IMR-90 (cell line): ENCODE measurements around the gene MYO10. TPM values are rescaled to one million over a fixed set of nuclear protein-coding genes. Genes with fewer than 3 reads are reported as not detected.

Experiments
- ATAC-seq: fragments of 200-7000 bp; cut with Tn5 transposase; 2 replicates; pipeline ENCODE4 v1.9.1; 2020; ENCODE audit warnings: low read depth, mild to moderate bottlenecking, moderate library complexity
- BruUV-seq: library from RNA; stranded (reverse); fragments of 400-500 nt; replicated peaks from 2 replicates; lab custom pipeline; 2021; lab: Mats Ljungman, UMichigan
- CTCF ChIA-PET: fragments of 300-600 bp; formaldehyde crosslinking; extraction: SDS; loops from one replicate; lab custom pipeline; 2021; ENCODE audit warnings: antibody characterized with exemption; lab: Yijun Ruan, JAX
- POLR2A ChIA-PET: fragments of 300-600 bp; sonication (Branson Sonifier 250); formaldehyde crosslinking; loops from one replicate; lab custom pipeline; 2022; ENCODE audit warnings: antibody characterized with exemption; ENCODE audit not compliant: unreplicated experiment; lab: Charles Lee
- DNase-seq: peaks from one replicate; pipeline ENCODE4 v3.0.0; 2013
- H2AFZ ChIP-seq: replicated peaks from 2 replicates; pipeline ENCODE3; 2013; ENCODE audit warnings: low read length, mild to moderate bottlenecking; ENCODE audit not compliant: poor library complexity
- H2AK5ac ChIP-seq: 2 replicates; pipeline ENCODE4 v1.6.1; 2013; ENCODE audit warnings: low read depth, low read length, inconsistent platforms
- H2AK9ac ChIP-seq: replicated peaks from 2 replicates; pipeline ENCODE3; 2013; ENCODE audit warnings: mild to moderate bottlenecking, low read depth, low read length, moderate library complexity; ENCODE audit not compliant: poor library complexity
- H2BK120ac ChIP-seq: 2 replicates; pipeline ENCODE4 v1.6.1; 2013; ENCODE audit warnings: low read depth, low read length, inconsistent platforms
- H2BK15ac ChIP-seq: 3 replicates; pipeline ENCODE4 v1.6.1; 2013; ENCODE audit warnings: low read depth, low read length, inconsistent platforms
- H2BK20ac ChIP-seq: 2 replicates; pipeline ENCODE4 v1.6.1; 2013; ENCODE audit warnings: low read depth, mild to moderate bottlenecking, inconsistent platforms, low read length, moderate library complexity
- H2BK5ac ChIP-seq: 2 replicates; pipeline ENCODE4 v1.6.1; 2013; ENCODE audit warnings: mild to moderate bottlenecking, low read depth, low read length, inconsistent platforms; ENCODE audit not compliant: poor library complexity, severe bottlenecking
- H3K14ac ChIP-seq: replicated peaks from 2 replicates; pipeline ENCODE4 v1.6.1; 2013; ENCODE audit warnings: low read depth, low read length, inconsistent platforms
- H3K18ac ChIP-seq: 2 replicates; pipeline ENCODE4 v1.6.1; 2013; ENCODE audit warnings: low read depth, low read length, control low read depth
- H3K23ac ChIP-seq: 2 replicates; pipeline ENCODE4 v1.6.1; 2013; ENCODE audit warnings: low read depth, low read length, inconsistent platforms
- H3K27ac ChIP-seq: 2 replicates; pipeline ENCODE4 v1.5.1; 2013; ENCODE audit warnings: mild to moderate bottlenecking, control low read depth, low read length; ENCODE audit not compliant: insufficient read depth
- H3K27me3 ChIP-seq: 2 replicates; pipeline ENCODE4 v1.6.1; 2013; ENCODE audit warnings: low read length; ENCODE audit not compliant: control insufficient read depth, insufficient read depth
- H3K36me3 ChIP-seq: 2 replicates; pipeline ENCODE4 v1.6.1; 2013; ENCODE audit warnings: low read length, mixed read lengths; ENCODE audit not compliant: control insufficient read depth, insufficient read depth
- H3K4ac ChIP-seq: 2 replicates; pipeline ENCODE4 v1.6.1; 2013; ENCODE audit warnings: low read depth, low read length, inconsistent platforms
- H3K4me1 ChIP-seq: 2 replicates; pipeline ENCODE4 v1.6.1; 2013; ENCODE audit warnings: low read length, mixed read lengths; ENCODE audit not compliant: control insufficient read depth, insufficient read depth
- H3K4me2 ChIP-seq: 2 replicates; pipeline ENCODE4 v1.6.1; 2013; ENCODE audit warnings: low read depth, mild to moderate bottlenecking, control low read depth, low read length, moderate library complexity
- H3K4me3 ChIP-seq: 2 replicates; pipeline ENCODE4 v1.5.1; 2013; ENCODE audit warnings: low read depth, mild to moderate bottlenecking, control low read depth, low read length, moderate library complexity; ENCODE audit not compliant: insufficient read depth
- H3K56ac ChIP-seq: 2 replicates; pipeline ENCODE4 v1.6.1; 2013; ENCODE audit warnings: low read length, inconsistent platforms; ENCODE audit not compliant: insufficient read depth; ENCODE audit errors: extremely low read depth
- H3K79me1 ChIP-seq, 2 experiments: 2 replicates each; pipeline ENCODE4 v1.6.1; 2013; ENCODE audit warnings: low read length in 2 of 2, inconsistent platforms in 1 of 2, low read depth in 1 of 2
- H3K9ac ChIP-seq: 2 replicates; pipeline ENCODE4 v1.6.1; 2013; ENCODE audit warnings: low read depth, low read length, control low read depth
- H3K9me1 ChIP-seq: 2 replicates; pipeline ENCODE4 v1.6.1; 2013; ENCODE audit warnings: low read length, inconsistent platforms; ENCODE audit not compliant: insufficient read depth
- H3K9me3 ChIP-seq: 2 replicates; pipeline ENCODE4 v1.6.1; 2013; ENCODE audit warnings: low read length; ENCODE audit not compliant: control insufficient read depth, insufficient read depth
- H4K20me1 ChIP-seq: 2 replicates; pipeline ENCODE4 v1.6.1; 2013; ENCODE audit warnings: low read length, inconsistent platforms; ENCODE audit not compliant: insufficient read depth
- H4K5ac ChIP-seq: 2 replicates; pipeline ENCODE4 v1.6.1; 2013; ENCODE audit warnings: mild to moderate bottlenecking, low read depth, low read length, control low read depth
- H4K8ac ChIP-seq, 2 experiments: 2 replicates each; pipeline ENCODE4 v1.6.1; 2013; ENCODE audit warnings: low read depth in 2 of 2, low read length in 2 of 2, control low read depth in 1 of 2, inconsistent platforms in 1 of 2
- H4K91ac ChIP-seq: 2 replicates; pipeline ENCODE4 v1.6.1; 2013; ENCODE audit warnings: low read depth, low read length, inconsistent platforms; ENCODE audit not compliant: insufficient read depth
- BHLHE40 ChIP-seq: fragments of 150-350 bp; IDR thresholded peaks from 2 replicates; pipeline ENCODE4 v1.6.1; 2016; ENCODE audit warnings: mild to moderate bottlenecking, low read depth, low read length
- CEBPB ChIP-seq: IDR thresholded peaks from 2 replicates; pipeline ENCODE4 v1.6.1; 2012; ENCODE audit warnings: low read depth, low read length, improper control_type of control experiment
- CHD1 ChIP-seq: IDR thresholded peaks from 2 replicates; pipeline ENCODE4 v1.6.1; 2012; ENCODE audit warnings: low read depth, low read length, improper control_type of control experiment
- ELK1 ChIP-seq: fragments of 150-350 bp; IDR thresholded peaks from 2 replicates; pipeline ENCODE4 v1.6.1; 2016; ENCODE audit warnings: low read depth, mild to moderate bottlenecking, low read length, moderate library complexity, borderline replicate concordance
- FOS ChIP-seq: fragments of 150-350 bp; IDR thresholded peaks from 2 replicates; pipeline ENCODE4 v1.6.1; 2016; ENCODE audit warnings: low read depth, low read length
- MAFK ChIP-seq: IDR thresholded peaks from 2 replicates; pipeline ENCODE4 v1.6.1; 2012; ENCODE audit warnings: low read depth, low read length, improper control_type of control experiment
- MAZ ChIP-seq: IDR thresholded peaks from 2 replicates; pipeline ENCODE4 v1.6.1; 2012; ENCODE audit warnings: low read depth, mild to moderate bottlenecking, low read length, improper control_type of control experiment, moderate library complexity, borderline replicate concordance
- POLR2A ChIP-seq: IDR thresholded peaks from 2 replicates; pipeline ENCODE4 v1.6.1; 2012; ENCODE audit warnings: mild to moderate bottlenecking, low read depth, low read length
- RAD21 ChIP-seq: IDR thresholded peaks from 2 replicates; pipeline ENCODE4 v1.6.1; 2012; ENCODE audit warnings: low read length, improper control_type of control experiment
- RCOR1 ChIP-seq: IDR thresholded peaks from 2 replicates; pipeline ENCODE4 v1.6.1; 2012; ENCODE audit warnings: mild to moderate bottlenecking, low read length, improper control_type of control experiment; ENCODE audit not compliant: insufficient replicate concordance
- RFX5 ChIP-seq: IDR thresholded peaks from 2 replicates; pipeline ENCODE4 v1.8.0; 2012; ENCODE audit warnings: low read depth, mild to moderate bottlenecking, low read length, moderate library complexity
- SMC3 ChIP-seq: fragments of 150-350 bp; IDR thresholded peaks from 2 replicates; pipeline ENCODE4 v1.6.1; 2016; ENCODE audit warnings: low read depth, mild to moderate bottlenecking, antibody characterized with exemption, low read length, moderate library complexity
- WGBS, 2 experiments: methylation state at CpG; one replicate each; pipeline versions ENCODE4 v1.1.5 to v1.1.7; 2013; ENCODE audit warnings: missing lambda C conversion rate in 2 of 2; ENCODE audit not compliant: insufficient read length in 1 of 2; ENCODE audit errors: extremely low coverage in 2 of 2; 5-methylcytosine and 5-hydroxymethylcytosine counted together
- dilution Hi-C: fragments of 300-500 bp; cut with HindIII; formaldehyde crosslinking; loops from one replicate; pipeline ENCODE4 v1.14.3; 2018; ENCODE audit warnings: low sequenced_read_pairs; ENCODE audit not compliant: unreplicated experiment
- in situ Hi-C: fragments of 300-500 bp; cut with MboI; formaldehyde crosslinking; loops from 3 replicates; pipeline ENCODE4 v1.14.3; 2019; ENCODE audit warnings: low sequenced_read_pairs, inconsistent platforms, mixed read lengths
- intact Hi-C: fragments of 100-400 bp; cut with micrococcal nuclease; formaldehyde crosslinking; loops from 2 replicates; pipeline ENCODE4 v1.10.0; 2022
- polyA plus RNA-seq, 3 experiments: library from polyadenylated mRNA; depleted of rRNA; stranded (reverse); fragments of >200 nt; gene quantifications; 2 replicates each; pipeline ENCODE4 v1.2.3, GENCODE V29; 2012; ENCODE audit warnings: low replicate concordance in 1 of 3
- total RNA-seq: library from RNA; depleted of rRNA; stranded (reverse); fragments of >200 nt; gene quantifications from 2 replicates; pipeline ENCODE4 v1.2.3, GENCODE V29; 2012
- TF ChIP-seq, protein P1 (sequence below): fragments of 150-350 bp; IDR thresholded peaks from 2 replicates; pipeline ENCODE4 v1.6.1; 2017; ENCODE audit warnings: mild to moderate bottlenecking, antibody characterized with exemption, low read length, low read depth
- TF ChIP-seq, protein P2 (sequence below): conservative IDR thresholded peaks from 2 replicates; pipeline ENCODE4 v1.5.1; 2012; ENCODE audit warnings: mild to moderate bottlenecking, low read depth, low read length, improper control_type of control experiment

Gene MYO10
- total and polyA plus RNA-seq, 2 of the 4 experiments (the other 2 are of a cell fraction) = 39.9 to 115 TPM

GRCh38 chr5:16863469-16863946 is 72.6 kb downstream of the MYO10 start:
- ChIA-PET CTCF (no interaction called here), POLR2A (no interaction called here)
- no peak overlapping the region for H2BK120ac ChIP-seq
- ATAC-seq (peak; percentile 9), DNase-seq (no peak)
- peak overlapping the region; percentile 21 for H2BK5ac ChIP-seq
- H3K23ac ChIP-seq = no peak overlapping the region
- no peak overlapping the region for H2AK5ac ChIP-seq
- H2BK15ac ChIP-seq = no peak overlapping the region
- H3K4me2 ChIP-seq = 0 out of 2 replicates have a peak overlapping the region, but pooled peaks have one; percentile 2
- H4K8ac ChIP-seq = no peak overlapping the region; a peak in 1 of 4 replicates
- TF ChIP-seq BHLHE40 (no peak), MAZ (no peak), POLR2A (no peak), CHD1 (no peak), CEBPB (no peak), RAD21 (no peak), MAFK (no peak), SMC3 (no peak), ELK1 (no peak), RFX5 (no peak), RCOR1 (no peak), FOS (no peak)
- TF ChIP-seq, protein P1, sequence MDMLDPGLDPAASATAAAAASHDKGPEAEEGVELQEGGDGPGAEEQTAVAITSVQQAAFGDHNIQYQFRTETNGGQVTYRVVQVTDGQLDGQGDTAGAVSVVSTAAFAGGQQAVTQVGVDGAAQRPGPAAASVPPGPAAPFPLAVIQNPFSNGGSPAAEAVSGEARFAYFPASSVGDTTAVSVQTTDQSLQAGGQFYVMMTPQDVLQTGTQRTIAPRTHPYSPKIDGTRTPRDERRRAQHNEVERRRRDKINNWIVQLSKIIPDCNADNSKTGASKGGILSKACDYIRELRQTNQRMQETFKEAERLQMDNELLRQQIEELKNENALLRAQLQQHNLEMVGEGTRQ = no peak
- TF ChIP-seq, protein P2, sequence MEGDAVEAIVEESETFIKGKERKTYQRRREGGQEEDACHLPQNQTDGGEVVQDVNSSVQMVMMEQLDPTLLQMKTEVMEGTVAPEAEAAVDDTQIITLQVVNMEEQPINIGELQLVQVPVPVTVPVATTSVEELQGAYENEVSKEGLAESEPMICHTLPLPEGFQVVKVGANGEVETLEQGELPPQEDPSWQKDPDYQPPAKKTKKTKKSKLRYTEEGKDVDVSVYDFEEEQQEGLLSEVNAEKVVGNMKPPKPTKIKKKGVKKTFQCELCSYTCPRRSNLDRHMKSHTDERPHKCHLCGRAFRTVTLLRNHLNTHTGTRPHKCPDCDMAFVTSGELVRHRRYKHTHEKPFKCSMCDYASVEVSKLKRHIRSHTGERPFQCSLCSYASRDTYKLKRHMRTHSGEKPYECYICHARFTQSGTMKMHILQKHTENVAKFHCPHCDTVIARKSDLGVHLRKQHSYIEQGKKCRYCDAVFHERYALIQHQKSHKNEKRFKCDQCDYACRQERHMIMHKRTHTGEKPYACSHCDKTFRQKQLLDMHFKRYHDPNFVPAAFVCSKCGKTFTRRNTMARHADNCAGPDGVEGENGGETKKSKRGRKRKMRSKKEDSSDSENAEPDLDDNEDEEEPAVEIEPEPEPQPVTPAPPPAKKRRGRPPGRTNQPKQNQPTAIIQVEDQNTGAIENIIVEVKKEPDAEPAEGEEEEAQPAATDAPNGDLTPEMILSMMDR = no peak
- BruUV-seq = no TSS peak
- in situ Hi-C loops = no loop called here
- WGBS, 2 experiments = no CpG with 5 or more reads among the region's 5 CpGs
- H4K5ac ChIP-seq = no peak overlapping the region
- H4K91ac ChIP-seq = no peak overlapping the region
- H3K4me1 ChIP-seq = peaks cover 35% of the 10 kb centered on the region
- H3K36me3 ChIP-seq = peaks cover 20% of the 10 kb centered on the region
- peaks cover 8 to 85% of the 10 kb centered on the region in 2 experiments; a peak in 3 of 4 replicates for H3K79me1 ChIP-seq
- H3K27me3 ChIP-seq = no peaks in the 10 kb centered on the region
- intact Hi-C loops = no loop called here
- peaks cover 27% of the 10 kb centered on the region for H3K9me1 ChIP-seq
- H2AK9ac ChIP-seq = no peak overlapping the region
- H3K4me3 ChIP-seq = no peak overlapping the region
- dilution Hi-C loops = no loop called here
- H3K27ac ChIP-seq = peak overlapping the region; percentile 49; the same call in 1 of the 2 replicates
- peak overlapping the region; percentile 19 for H3K14ac ChIP-seq
- no peak overlapping the region for H3K4ac ChIP-seq
- peaks cover 4% of the 10 kb centered on the region; the same call in 1 of the 2 replicates for H3K9me3 ChIP-seq
- H4K20me1 ChIP-seq = peaks cover 98% of the 10 kb centered on the region
- H2AFZ ChIP-seq = no peak overlapping the region
- H3K9ac ChIP-seq = no peak overlapping the region
- H3K56ac ChIP-seq = no peak overlapping the region
- H3K18ac ChIP-seq = no peak overlapping the region; the same call in 1 of the 2 replicates
- H2BK20ac ChIP-seq = no peak overlapping the region
